SK-N-SH treated with all-trans-retinoic acid at 6 μM for 48 hours (cell line): ENCODE data around the gene MYEOV.

Source experiments
- CSDC2 ChIP-seq: fragments of 250-450 bp; sonication (Bioruptor Pico); IDR thresholded peaks from 2 replicates; pipeline ENCODE4 v1.5.0; 2020; ENCODE audit warnings: mild to moderate bottlenecking, moderate library complexity
- GLIS3 ChIP-seq: fragments of 250-450 bp; sonication (Bioruptor Pico); IDR thresholded peaks from 2 replicates; pipeline ENCODE4 v1.5.0; 2020; ENCODE audit warnings: mild to moderate bottlenecking, moderate library complexity
- ISL1 ChIP-seq: fragments of 250-450 bp; sonication (Bioruptor Pico); IDR thresholded peaks from 2 replicates; pipeline ENCODE4 v2.1.2; 2022; ENCODE audit warnings: mild to moderate bottlenecking, moderate library complexity
- TCF4 ChIP-seq: fragments of 250-450 bp; sonication (Bioruptor Pico); IDR thresholded peaks from 2 replicates; pipeline ENCODE4 v1.8.0; 2021; ENCODE audit warnings: mild to moderate bottlenecking, moderate library complexity, borderline replicate concordance
- ZFP3 ChIP-seq: fragments of 250-450 bp; sonication (Bioruptor Pico); IDR thresholded peaks from 2 replicates; pipeline ENCODE4 v1.5.0; 2020; ENCODE audit warnings: mild to moderate bottlenecking, moderate library complexity
- ZNF70 ChIP-seq: fragments of 450-650 bp; formaldehyde crosslinking; IDR thresholded peaks from 2 replicates; pipeline ENCODE4 v1.5.0; 2020; ENCODE audit warnings: mild to moderate bottlenecking, moderate library complexity

GRCh38 chr11:69318093-69318420 lies 24.1 kb downstream of the MYEOV start:
- no peak for TF ChIP-seq CSDC2 (CRISPR knock-in tag)
- no peak for TF ChIP-seq GLIS3 (CRISPR knock-in tag)
- TF ChIP-seq TCF4 (CRISPR knock-in tag), result no peak
- TF ChIP-seq ZFP3 (CRISPR knock-in tag), result no peak
- no peak for TF ChIP-seq ISL1
- no peak for TF ChIP-seq ZNF70 (CRISPR knock-in tag)
